ENCODE results near the gene ADGRV1. TPM values are rescaled to one million over a fixed set of nuclear protein-coding genes. Genes with fewer than 3 reads are reported as not detected.

The ADGRV1 gene
- total RNA-seq, 1 experiment from 2014 or later: 64.8 TPM

DNA sequence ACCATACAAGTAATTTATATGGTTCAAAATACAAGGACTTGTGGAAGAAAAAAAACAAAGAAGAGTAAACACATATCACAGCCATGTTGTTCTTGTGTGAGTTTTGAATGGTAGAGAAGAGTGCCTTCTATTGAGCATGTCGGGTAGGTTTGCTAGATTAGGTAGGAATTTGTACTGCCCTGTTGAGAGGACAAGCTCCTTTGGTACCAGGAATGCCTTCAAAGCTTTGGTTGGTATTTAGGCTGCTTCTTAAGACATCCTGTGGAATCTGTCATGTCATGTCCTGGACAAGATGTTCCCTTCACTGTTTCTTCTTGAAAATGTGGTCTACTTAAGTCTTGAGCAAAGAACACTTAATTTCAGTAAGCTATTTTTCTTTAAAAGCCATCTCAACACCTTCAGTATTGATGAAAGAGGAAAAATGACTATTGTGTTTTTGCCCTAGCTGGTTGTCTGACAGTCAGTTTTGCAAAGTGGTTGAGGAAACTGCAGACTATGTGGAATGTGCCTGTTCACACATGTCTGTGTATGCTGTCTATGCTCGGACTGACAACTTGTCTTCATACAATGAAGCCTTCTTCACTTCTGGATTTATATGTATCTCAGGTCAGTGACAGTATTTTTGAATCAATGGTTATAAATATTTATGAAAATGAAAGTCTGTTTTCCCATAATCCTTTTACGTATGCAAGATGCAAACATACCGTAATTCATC lies 296.9 kb downstream of the ADGRV1 start:
- H3K36me3 Mint-ChIP-seq (ENCODE audit: insufficient read depth in 1 of 3, low read depth in 3 of 3): peaks cover 0 to 5% (median 3%) of the 10 kb centered on the region in 3 experiments; a peak in 3 of 7 replicates
- H2BK20ac ChIP-seq (ENCODE audit: low read depth, low read length, poor library complexity, severe bottlenecking): no peak overlapping the region
- H4K20me1 ChIP-seq (ENCODE audit: control insufficient read depth, insufficient read depth, insufficient read length): no peaks in the 10 kb centered on the region
- H2AFZ ChIP-seq (ENCODE audit: low read length): no peak overlapping the region
- no peak overlapping the region for H3K27ac Mint-ChIP-seq
- no peak overlapping the region for H4K8ac ChIP-seq (replicated peaks; ENCODE audit: insufficient read length, low read depth, low read length)
- no peak overlapping the region for H3K4ac ChIP-seq (ENCODE audit: low read depth, low read length)
- H3K27me3 ChIP-seq (ENCODE audit: insufficient read depth, low read length): no peaks in the 10 kb centered on the region
- H4K91ac ChIP-seq (ENCODE audit: insufficient read length, low read depth, low read length): no peak overlapping the region
- no peaks in the 10 kb centered on the region for H3K4me1 ChIP-seq (ENCODE audit: insufficient read depth, low read length)
- H3K4me3 Mint-ChIP-seq: no peak overlapping the region
- H3K4me2 ChIP-seq (ENCODE audit: insufficient read depth, insufficient read length, low read length): no peak overlapping the region
- no peaks in the 10 kb centered on the region for H3K23me2 ChIP-seq (ENCODE audit: insufficient read length, low read depth, low read length, poor library complexity, severe bottlenecking)
- H3K9ac ChIP-seq (ENCODE audit: extremely low read depth, insufficient read length, low read length): no peak overlapping the region
- WGBS (ENCODE audit: extremely low coverage, insufficient read length, low lambda C conversion rate): no CpG with 5 or more reads among the region's 4 CpGs
- no peaks in the 10 kb centered on the region for H3K9me3 Mint-ChIP-seq
- no peak overlapping the region for H2BK15ac ChIP-seq (ENCODE audit: low read depth, low read length)
- no peaks in the 10 kb centered on the region for H3K27me3 Mint-ChIP-seq (ENCODE audit: low read depth)
- no peak overlapping the region for H4K5ac ChIP-seq (ENCODE audit: insufficient read length, low read depth, low read length)
- H3T11ph ChIP-seq (ENCODE audit: low read length): no peak overlapping the region
- H3K56ac ChIP-seq (ENCODE audit: insufficient read length, low read depth, low read length): no peak overlapping the region
- no peaks in the 10 kb centered on the region for H3K4me1 Mint-ChIP-seq
- H2AK5ac ChIP-seq (ENCODE audit: insufficient read length, low read length): no peak overlapping the region
- no peak overlapping the region for H2BK120ac ChIP-seq (ENCODE audit: low read depth, low read length, poor library complexity, severe bottlenecking)
- no peaks in the 10 kb centered on the region for H3K79me1 ChIP-seq (ENCODE audit: insufficient read depth, low read depth, low read length, poor library complexity, severe bottlenecking)
- H2BK12ac ChIP-seq (ENCODE audit: insufficient read length, low read depth, low read length): no peak overlapping the region
- TF ChIP-seq, protein P1, sequence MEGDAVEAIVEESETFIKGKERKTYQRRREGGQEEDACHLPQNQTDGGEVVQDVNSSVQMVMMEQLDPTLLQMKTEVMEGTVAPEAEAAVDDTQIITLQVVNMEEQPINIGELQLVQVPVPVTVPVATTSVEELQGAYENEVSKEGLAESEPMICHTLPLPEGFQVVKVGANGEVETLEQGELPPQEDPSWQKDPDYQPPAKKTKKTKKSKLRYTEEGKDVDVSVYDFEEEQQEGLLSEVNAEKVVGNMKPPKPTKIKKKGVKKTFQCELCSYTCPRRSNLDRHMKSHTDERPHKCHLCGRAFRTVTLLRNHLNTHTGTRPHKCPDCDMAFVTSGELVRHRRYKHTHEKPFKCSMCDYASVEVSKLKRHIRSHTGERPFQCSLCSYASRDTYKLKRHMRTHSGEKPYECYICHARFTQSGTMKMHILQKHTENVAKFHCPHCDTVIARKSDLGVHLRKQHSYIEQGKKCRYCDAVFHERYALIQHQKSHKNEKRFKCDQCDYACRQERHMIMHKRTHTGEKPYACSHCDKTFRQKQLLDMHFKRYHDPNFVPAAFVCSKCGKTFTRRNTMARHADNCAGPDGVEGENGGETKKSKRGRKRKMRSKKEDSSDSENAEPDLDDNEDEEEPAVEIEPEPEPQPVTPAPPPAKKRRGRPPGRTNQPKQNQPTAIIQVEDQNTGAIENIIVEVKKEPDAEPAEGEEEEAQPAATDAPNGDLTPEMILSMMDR (conservative IDR thresholded peaks at IDR 0.05): no peak
- H3K14ac ChIP-seq (ENCODE audit: insufficient read depth, low read length): no peak overlapping the region
- H3K9me3 ChIP-seq (ENCODE audit: control insufficient read depth, low read depth, low read length): no peaks in the 10 kb centered on the region
- H3K23ac ChIP-seq (ENCODE audit: insufficient read length, low read depth, low read length): no peak overlapping the region
- H2BK5ac ChIP-seq (ENCODE audit: insufficient read length, low read length): no peak overlapping the region
- DNase-seq: no peak
- no peak overlapping the region for H3K27ac ChIP-seq (ENCODE audit: insufficient read length, low read depth, low read length)
- H3K18ac ChIP-seq (ENCODE audit: insufficient read length, low read depth, low read length): no peak overlapping the region
- H3K79me2 ChIP-seq (ENCODE audit: insufficient read depth, low read length): no peaks in the 10 kb centered on the region

All from H9 (cell line).